Measurements from ENCODE around the gene CCNL2.

GRCh38 chr1:1355416-1355815 is 43.7 kb downstream of the CCNL2 start:
- TF ChIP-seq CTCF (IDR thresholded peaks at IDR 0.05), result no peak
- no peak for TF ChIP-seq POLR2A (IDR thresholded peaks at IDR 0.05)
